Neural progenitor cell (in vitro differentiated cells): ENCODE data around the gene CCDC158.

Experiments used
- CTCF ChIP-seq: fragments of 200-600 bp; sonication (generic); IDR thresholded peaks from 2 replicates; pipeline ENCODE4 v1.5.1; 2017; ENCODE audit warnings: antibody characterized with exemption, mild to moderate bottlenecking
- EZH2 ChIP-seq: fragments of 200-600 bp; sonication (generic); IDR thresholded peaks from 2 replicates; pipeline ENCODE4 v1.6.1; 2017; ENCODE audit warnings: antibody characterized with exemption, mild to moderate bottlenecking, moderate library complexity

GRCh38 chr4:76266627-76267026 is 154.3 kb downstream of the CCDC158 start:
- TF ChIP-seq CTCF (no peak), EZH2 (no peak)
